MM.1S (cell line): ENCODE data around the gene LYRM4.

Experiments
- DNase-seq: peaks from one replicate; pipeline ENCODE4 v3.0.0-alpha.2; 2015
- H2AFZ ChIP-seq: fragments of 300-600 bp; sonication (generic); 2 replicates; pipeline ENCODE4 v1.6.0; 2016; ENCODE audit warnings: antibody characterized with exemption, low read length
- H3F3A ChIP-seq: fragments of 300-600 bp; sonication (generic); 2 replicates; pipeline ENCODE4 v1.6.1; 2016; ENCODE audit warnings: mild to moderate bottlenecking, antibody characterized with exemption, low read length, moderate library complexity, mixed read lengths; ENCODE audit not compliant: insufficient read depth
- H3K27ac ChIP-seq: fragments of 300-600 bp; sonication (generic); 2 replicates; pipeline ENCODE4 v1.5.1; 2016; ENCODE audit warnings: mild to moderate bottlenecking, low read length
- H3K27me3 ChIP-seq: fragments of 300-600 bp; sonication (generic); replicated peaks from 2 replicates; pipeline ENCODE4 v1.6.0; 2016; ENCODE audit warnings: low read length; ENCODE audit not compliant: insufficient read depth
- H3K36me3 ChIP-seq: fragments of 300-600 bp; sonication (generic); replicated peaks from 2 replicates; pipeline ENCODE4 v1.6.1; 2016; ENCODE audit warnings: mild to moderate bottlenecking, low read length, mixed read lengths; ENCODE audit not compliant: insufficient read depth
- H3K4me1 ChIP-seq: fragments of 300-600 bp; sonication (generic); 2 replicates; pipeline ENCODE4 v1.6.1; 2016; ENCODE audit warnings: low read length, mixed read lengths
- H3K4me2 ChIP-seq: fragments of 300-600 bp; sonication (generic); 2 replicates; pipeline ENCODE4 v1.6.0; 2016; ENCODE audit warnings: low read depth, low read length
- H3K4me3 ChIP-seq: fragments of 300-600 bp; sonication (generic); 2 replicates; pipeline ENCODE4 v1.5.1; 2016; ENCODE audit warnings: low read length, mixed read lengths
- H3K79me2 ChIP-seq: fragments of 300-600 bp; sonication (generic); 2 replicates; pipeline ENCODE4 v1.6.1; 2016; ENCODE audit warnings: mixed run types, low read length, mixed read lengths
- H3K9ac ChIP-seq: fragments of 300-600 bp; sonication (generic); 2 replicates; pipeline ENCODE4 v1.6.1; 2016; ENCODE audit warnings: low read length, mixed read lengths
- H3K9me2 ChIP-seq: fragments of 300-600 bp; sonication (generic); replicated peaks from 2 replicates; pipeline ENCODE4 v1.6.1; 2016; ENCODE audit warnings: mild to moderate bottlenecking, low read length, mixed read lengths; ENCODE audit not compliant: insufficient read depth
- H3K9me3 ChIP-seq: fragments of 300-600 bp; sonication (generic); replicated peaks from 2 replicates; pipeline ENCODE4 v1.6.1; 2016; ENCODE audit warnings: mild to moderate bottlenecking, low read length, mixed read lengths; ENCODE audit not compliant: insufficient read depth
- H4K20me1 ChIP-seq: fragments of 300-600 bp; sonication (generic); 2 replicates; pipeline ENCODE4 v1.6.1; 2016; ENCODE audit warnings: mild to moderate bottlenecking, low read length, moderate library complexity, mixed read lengths; ENCODE audit not compliant: insufficient read depth
- EZH2 ChIP-seq: fragments of 300-600 bp; sonication (generic); optimal IDR thresholded peaks from 2 replicates; pipeline ENCODE3; 2017; ENCODE audit warnings: low read depth, mild to moderate bottlenecking, antibody characterized with exemption, low read length, mixed read lengths
- EZH2phosphoT487 ChIP-seq: fragments of 300-600 bp; sonication (generic); IDR thresholded peaks from 2 replicates; pipeline ENCODE4 v1.6.1; 2018; ENCODE audit warnings: antibody characterized with exemption, low read length
- TF ChIP-seq, protein P1 (sequence below): fragments of 300-600 bp; sonication (generic); IDR thresholded peaks from 2 replicates; pipeline ENCODE4 v1.5.1; 2016; ENCODE audit warnings: antibody characterized with exemption, low read length, mixed read lengths

LYRM4 gene

DNA sequence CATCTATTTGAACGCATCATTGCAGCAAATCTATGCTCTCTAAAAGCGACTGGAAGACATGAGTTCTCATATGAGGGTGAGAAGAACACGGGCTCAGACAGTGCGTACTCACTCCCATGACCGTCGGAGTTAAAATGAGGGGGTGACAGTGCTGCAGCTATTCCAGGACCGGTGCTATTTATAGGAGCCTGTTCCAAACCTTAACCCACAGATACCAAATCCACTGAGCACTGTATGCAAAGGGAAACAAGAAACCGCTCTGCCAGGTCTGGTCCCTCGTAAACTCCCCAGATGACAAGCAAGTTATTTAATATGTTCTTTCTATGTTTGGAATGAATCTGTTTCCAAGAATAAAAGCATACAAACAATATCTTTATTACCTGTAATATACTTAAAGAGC lies 152.7 kb downstream of the LYRM4 start:
- Histone ChIP-seq H3K4me1 (no peaks in the 10 kb centered on the region), H3F3A (no peaks in the 10 kb centered on the region), H2AFZ (no peak overlapping the region), H3K27me3 (no peaks in the 10 kb centered on the region), H3K9me3 (no peaks in the 10 kb centered on the region), H3K9me2 (no peaks in the 10 kb centered on the region), H4K20me1 (no peaks in the 10 kb centered on the region), H3K36me3 (no peaks in the 10 kb centered on the region), H3K4me3 (no peak overlapping the region), H3K4me2 (no peak overlapping the region), H3K27ac (no peak overlapping the region), H3K79me2 (no peaks in the 10 kb centered on the region), H3K9ac (no peak overlapping the region)
- TF ChIP-seq EZH2 (no peak), EZH2phosphoT487 (no peak)
- TF ChIP-seq, protein P1, sequence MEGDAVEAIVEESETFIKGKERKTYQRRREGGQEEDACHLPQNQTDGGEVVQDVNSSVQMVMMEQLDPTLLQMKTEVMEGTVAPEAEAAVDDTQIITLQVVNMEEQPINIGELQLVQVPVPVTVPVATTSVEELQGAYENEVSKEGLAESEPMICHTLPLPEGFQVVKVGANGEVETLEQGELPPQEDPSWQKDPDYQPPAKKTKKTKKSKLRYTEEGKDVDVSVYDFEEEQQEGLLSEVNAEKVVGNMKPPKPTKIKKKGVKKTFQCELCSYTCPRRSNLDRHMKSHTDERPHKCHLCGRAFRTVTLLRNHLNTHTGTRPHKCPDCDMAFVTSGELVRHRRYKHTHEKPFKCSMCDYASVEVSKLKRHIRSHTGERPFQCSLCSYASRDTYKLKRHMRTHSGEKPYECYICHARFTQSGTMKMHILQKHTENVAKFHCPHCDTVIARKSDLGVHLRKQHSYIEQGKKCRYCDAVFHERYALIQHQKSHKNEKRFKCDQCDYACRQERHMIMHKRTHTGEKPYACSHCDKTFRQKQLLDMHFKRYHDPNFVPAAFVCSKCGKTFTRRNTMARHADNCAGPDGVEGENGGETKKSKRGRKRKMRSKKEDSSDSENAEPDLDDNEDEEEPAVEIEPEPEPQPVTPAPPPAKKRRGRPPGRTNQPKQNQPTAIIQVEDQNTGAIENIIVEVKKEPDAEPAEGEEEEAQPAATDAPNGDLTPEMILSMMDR: no peak
- no peak for DNase-seq

DNA sequence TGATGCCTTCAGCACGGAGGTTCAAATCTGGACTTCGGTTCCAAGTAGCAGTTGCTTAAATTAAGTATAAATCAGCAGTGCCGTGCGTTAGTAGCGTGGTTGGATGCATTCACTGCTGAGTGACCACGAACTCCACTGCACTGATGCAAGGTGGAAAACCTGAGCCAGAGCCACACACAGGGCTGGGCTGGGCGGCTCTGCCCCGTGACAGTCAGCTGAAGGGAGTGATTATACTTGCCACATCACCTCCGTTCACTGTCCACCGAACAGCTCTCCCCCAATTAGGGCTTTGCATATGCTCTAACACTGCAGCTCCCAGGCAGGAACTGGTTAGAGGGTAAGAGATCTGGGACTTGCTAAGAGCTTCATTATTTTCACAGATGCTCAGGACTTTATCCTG lies 153.4 kb downstream of the LYRM4 start:
- Histone ChIP-seq H3K9me3 (no peaks in the 10 kb centered on the region), H3K4me1 (no peaks in the 10 kb centered on the region), H3K4me3 (no peak overlapping the region), H3K9ac (no peak overlapping the region), H3F3A (no peaks in the 10 kb centered on the region), H4K20me1 (no peaks in the 10 kb centered on the region), H3K9me2 (no peaks in the 10 kb centered on the region), H3K36me3 (no peaks in the 10 kb centered on the region), H3K27ac (no peak overlapping the region), H3K4me2 (no peak overlapping the region), H3K79me2 (no peaks in the 10 kb centered on the region), H2AFZ (no peak overlapping the region), H3K27me3 (no peaks in the 10 kb centered on the region)
- TF ChIP-seq EZH2 (no peak), EZH2phosphoT487 (no peak)
- TF ChIP-seq, protein P1: no peak
- no peak for DNase-seq

DNA sequence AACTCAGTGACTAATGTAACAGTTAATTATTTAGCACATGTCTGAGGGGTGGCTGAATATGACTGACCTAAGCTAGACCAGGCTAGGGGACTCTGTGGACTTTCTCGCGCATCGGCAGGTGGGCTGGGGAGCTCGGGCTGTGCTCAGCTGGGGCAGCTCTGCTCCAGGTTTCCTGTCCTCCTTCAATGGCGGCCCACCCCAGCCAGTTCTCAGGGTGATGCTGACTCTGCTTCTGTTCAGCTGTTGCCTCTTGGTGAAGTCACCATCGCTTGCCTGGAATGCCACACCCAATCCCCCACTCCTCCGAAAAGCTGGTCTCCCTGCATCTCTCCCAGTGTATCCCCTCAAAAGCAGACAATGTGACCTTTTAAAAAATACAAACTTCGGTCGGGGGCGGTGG lies 155.6 kb downstream of the LYRM4 start:
- TF ChIP-seq EZH2: no peak
- TF ChIP-seq, protein P1: no peak
- no peak for TF ChIP-seq EZH2phosphoT487

More for the DNA sequence above, 155.6 kb downstream of the LYRM4 start:
- Histone ChIP-seq H3K79me2 (no peaks in the 10 kb centered on the region), H2AFZ (no peak overlapping the region), H3K9ac (no peak overlapping the region), H4K20me1 (no peaks in the 10 kb centered on the region), H3K27ac (no peak overlapping the region), H3K9me2 (no peaks in the 10 kb centered on the region), H3F3A (no peaks in the 10 kb centered on the region), H3K9me3 (no peaks in the 10 kb centered on the region), H3K36me3 (no peaks in the 10 kb centered on the region), H3K4me2 (no peak overlapping the region), H3K4me3 (no peak overlapping the region), H3K27me3 (no peaks in the 10 kb centered on the region), H3K4me1 (no peaks in the 10 kb centered on the region)
- DNase-seq: no peak
